Activated CD4-positive, alpha-beta memory T cell treated with anti-CD3 and anti-CD28 coated beads, Interleukin-2, amount 10 ng/mL, durations not matched to agents 7 days and 5 days (primary cell): ENCODE data around the gene FNBP1. TPM values are rescaled to one million over a fixed set of nuclear protein-coding genes. Genes with fewer than 3 reads are reported as not detected.
"Not testable (repeated sequence)": the region's sequence is repeated elsewhere in the genome, so short reads cannot be mapped to it uniquely, and the experiment has no call there.

ENCODE experiments used
- CTCF ChIA-PET: fragments of 350-600 bp; sonication (Branson Sonifier 250); formaldehyde crosslinking; loops from one replicate; lab custom pipeline; 2021; ENCODE audit warnings: antibody characterized with exemption, inconsistent platforms; lab: Charles Lee
- POLR2A ChIA-PET: fragments of 350-600 bp; sonication (Branson Sonifier 250); formaldehyde crosslinking; loops from one replicate; lab custom pipeline; 2021; ENCODE audit warnings: antibody characterized with exemption; lab: Charles Lee
- DNase-seq: peaks from one replicate; pipeline ENCODE4 v3.0.0-alpha.2; 2020
- H3K27ac Mint-ChIP-seq: one replicate; pipeline ENCODE4 v1.8.0; 2021; ENCODE audit warnings: mild to moderate bottlenecking, mixed read lengths
- H3K27me3 Mint-ChIP-seq: one replicate; pipeline ENCODE4 v1.8.0; 2021; ENCODE audit warnings: mixed read lengths
- H3K36me3 Mint-ChIP-seq: one replicate; pipeline ENCODE4 v1.8.0; 2021; ENCODE audit warnings: low read depth, mixed read lengths
- H3K4me1 Mint-ChIP-seq: one replicate; pipeline ENCODE4 v1.8.0; 2021; ENCODE audit warnings: mixed read lengths
- H3K4me3 Mint-ChIP-seq: one replicate; pipeline ENCODE4 v1.8.0; 2021; ENCODE audit warnings: mild to moderate bottlenecking, mixed read lengths
- H3K9me3 Mint-ChIP-seq: one replicate; pipeline ENCODE4 v1.8.0; 2021; ENCODE audit warnings: mixed read lengths
- total RNA-seq, 2 experiments: library from RNA; stranded (reverse); gene quantifications; one replicate each; pipeline ENCODE4 v1.2.3, GENCODE V29; 2021

The FNBP1 gene
- total RNA-seq, 2 experiments from 2014 or later, result 208 to 213 TPM

DNA sequence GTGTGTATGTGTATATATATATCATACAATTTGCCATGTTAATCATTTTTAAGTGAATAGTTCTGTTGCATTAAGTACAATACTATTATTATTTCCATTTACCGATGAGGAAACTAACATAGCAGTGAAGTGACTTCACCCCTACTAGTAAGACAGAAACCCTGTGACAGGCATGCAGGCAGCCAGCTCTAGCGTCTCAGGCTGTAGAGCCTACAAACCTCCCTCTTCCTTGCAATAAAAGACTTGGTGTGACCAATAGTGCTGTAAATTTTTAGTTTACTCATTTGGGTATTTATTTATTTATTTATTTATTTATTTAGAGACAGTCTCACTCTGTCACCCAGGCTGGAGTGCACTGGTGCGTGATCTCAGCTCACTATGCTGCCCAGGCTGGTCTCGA lies 24.7 kb downstream of the FNBP1 start:
- ChIA-PET CTCF (interaction anchor here (0.5 to 1.6 kb wide), 2 partner anchors 23 to 210 kb away, joined by 3 to 5 read pairs; no protein-coding TSS in a partner anchor), POLR2A (interaction anchor here (0.8 to 4.6 kb wide), 8 partner anchors 9 to 56 kb away, joined by 3 to 30 read pairs (median 7); no protein-coding TSS in a partner anchor)
- Mint-ChIP-seq H3K4me1 (peaks cover 67% of the 10 kb centered on the region), H3K4me3 (no peak overlapping the region), H3K27me3 (no peaks in the 10 kb centered on the region), H3K36me3 (peaks cover 62% of the 10 kb centered on the region), H3K9me3 (peaks cover 4% of the 10 kb centered on the region), H3K27ac (peak overlapping the region; percentile 54)
- DNase-seq, result no peak

DNA sequence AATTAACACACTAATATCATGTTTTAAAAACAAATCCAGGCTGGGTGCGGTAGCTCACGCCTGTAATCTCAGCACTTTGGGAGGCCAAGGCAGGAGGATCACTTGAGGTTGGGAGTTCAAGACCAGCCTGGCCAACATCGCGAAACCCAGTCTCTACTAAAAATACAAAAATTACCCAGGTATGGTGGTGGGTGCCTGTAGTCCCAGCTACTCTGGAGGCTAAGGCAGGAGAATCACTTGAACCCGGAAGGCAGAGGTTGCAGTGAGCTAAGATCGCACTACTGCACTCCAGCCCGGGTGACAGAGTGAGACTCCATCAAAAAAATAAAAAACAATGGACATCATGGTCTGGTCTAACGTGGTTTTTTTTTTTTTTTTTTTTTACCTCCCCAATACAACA lies 25.5 kb downstream of the FNBP1 start:
- DNase-seq, H3K4me3 Mint-ChIP-seq, H3K9me3 Mint-ChIP-seq, H3K27me3 Mint-ChIP-seq: not testable (repeated sequence)
- POLR2A ChIA-PET, result interaction anchor here (0.9 to 4.6 kb wide), 8 partner anchors 9 to 132 kb away, joined by 4 to 30 read pairs (median 9); no protein-coding TSS in a partner anchor
- peak overlapping the region; percentile 52 for H3K27ac Mint-ChIP-seq
- CTCF ChIA-PET, result interaction anchor here (1.1 to 1.6 kb wide), 4 partner anchors 11 to 27 kb away, joined by 3 to 9 read pairs (median 6); no protein-coding TSS in a partner anchor
- H3K36me3 Mint-ChIP-seq, result peaks cover 63% of the 10 kb centered on the region
- peaks cover 67% of the 10 kb centered on the region for H3K4me1 Mint-ChIP-seq

DNA sequence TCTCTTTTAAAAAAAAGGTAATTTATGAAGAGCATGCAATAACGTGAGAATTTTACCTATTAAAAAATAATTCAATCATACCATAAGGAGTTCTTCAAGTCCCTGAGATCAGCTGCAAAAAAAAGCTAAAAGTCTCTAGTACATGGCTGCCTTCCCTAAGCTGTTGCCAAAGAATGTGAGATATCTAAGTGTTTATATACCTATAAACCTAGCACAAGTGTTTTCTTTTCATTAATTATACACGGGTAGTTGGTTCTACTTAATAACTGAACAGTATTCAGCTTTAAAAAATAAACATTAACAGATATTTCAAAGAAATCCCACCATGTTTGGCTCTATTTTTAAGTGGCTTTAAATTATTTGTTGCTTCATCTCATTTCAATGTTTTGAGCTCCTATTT lies 25.9 kb downstream of the FNBP1 start:
- Mint-ChIP-seq H3K27ac (peak overlapping the region; percentile 72), H3K36me3 (peaks cover 64% of the 10 kb centered on the region), H3K4me1 (peaks cover 67% of the 10 kb centered on the region), H3K4me3 (no peak overlapping the region), H3K27me3 (no peaks in the 10 kb centered on the region), H3K9me3 (peaks cover 6% of the 10 kb centered on the region)
- CTCF ChIA-PET, result interaction anchor here (1.1 to 1.6 kb wide), 4 partner anchors 12 to 27 kb away, joined by 3 to 9 read pairs (median 6); no protein-coding TSS in a partner anchor
- POLR2A ChIA-PET, result interaction anchor here (0.9 to 4.6 kb wide), 10 partner anchors 8 to 131 kb away, joined by 3 to 30 read pairs (median 6); no protein-coding TSS in a partner anchor
- DNase-seq, result no peak

DNA sequence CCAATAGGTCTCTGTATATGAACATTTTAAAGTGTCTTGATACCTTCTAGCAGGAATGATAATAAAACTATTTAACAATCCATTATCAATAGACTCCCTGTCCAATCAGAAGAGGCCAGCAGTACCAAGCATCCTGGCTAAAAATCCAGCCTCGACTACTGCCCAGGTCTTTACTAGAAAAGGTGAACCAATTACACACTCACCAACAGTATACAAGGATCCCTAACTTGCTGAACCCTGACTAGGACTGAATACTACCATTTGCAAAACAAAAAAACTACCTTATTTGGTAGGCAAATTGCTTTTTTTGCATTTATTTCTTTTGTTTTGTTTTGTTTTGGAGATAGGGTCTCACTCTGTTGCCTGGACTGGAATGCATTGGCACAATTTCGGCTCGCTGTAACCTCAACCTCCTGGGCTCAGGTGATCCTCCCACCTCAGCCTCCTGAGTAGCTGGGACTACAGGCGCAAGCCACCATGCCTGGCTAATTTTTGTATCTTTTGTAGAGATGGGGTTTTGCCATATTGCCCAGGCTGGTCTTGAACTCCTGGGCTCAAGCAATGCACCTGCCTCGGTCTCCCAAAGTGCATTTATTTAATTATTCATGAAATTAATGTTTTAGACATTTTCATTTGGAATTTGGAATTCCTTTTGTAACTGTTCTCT lies 27.5 kb downstream of the FNBP1 start:
- no peak for DNase-seq
- Mint-ChIP-seq H3K4me1 (peaks cover 66% of the 10 kb centered on the region), H3K36me3 (peaks cover 67% of the 10 kb centered on the region), H3K27me3 (no peaks in the 10 kb centered on the region), H3K4me3 (no peak overlapping the region), H3K27ac (no peak overlapping the region), H3K9me3 (peaks cover 6% of the 10 kb centered on the region)
- ChIA-PET POLR2A (interaction anchor here (1.1 to 1.5 kb wide), 3 partner anchors 8 to 38 kb away, joined by 3 to 4 read pairs (median 3); partner anchors contain the start of gene GPR107), CTCF (no interaction called here)

DNA sequence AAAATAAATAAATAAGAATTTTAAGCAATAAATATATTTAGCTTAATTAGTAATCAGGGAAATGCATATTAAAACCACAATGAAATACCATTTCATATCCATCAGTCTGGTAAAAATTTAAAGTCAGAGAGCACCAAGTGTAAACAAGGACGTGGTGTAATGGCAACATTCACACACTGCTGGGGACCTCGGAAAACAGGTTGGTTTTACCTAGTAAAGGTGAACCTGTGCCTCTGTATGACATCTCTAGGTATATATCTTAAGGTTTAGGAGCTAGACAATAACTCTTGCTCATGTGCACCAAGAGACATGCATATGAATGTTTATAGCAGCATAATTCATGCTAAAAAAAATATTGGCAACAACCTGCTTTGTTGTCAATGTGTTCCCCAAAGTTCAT lies 29.7 kb downstream of the FNBP1 start:
- DNase-seq, result no peak
- Mint-ChIP-seq H3K27ac (peak overlapping the region; percentile 40), H3K9me3 (peaks cover 6% of the 10 kb centered on the region), H3K36me3 (peaks cover 64% of the 10 kb centered on the region), H3K4me1 (peaks cover 72% of the 10 kb centered on the region), H3K27me3 (no peaks in the 10 kb centered on the region), H3K4me3 (no peak overlapping the region)
- ChIA-PET POLR2A (interaction anchor here (1.0 to 1.4 kb wide), 3 partner anchors 17 to 29 kb away, joined by 3 to 4 read pairs (median 3); partner anchors contain the start of gene FNBP1), CTCF (no interaction called here)

DNA sequence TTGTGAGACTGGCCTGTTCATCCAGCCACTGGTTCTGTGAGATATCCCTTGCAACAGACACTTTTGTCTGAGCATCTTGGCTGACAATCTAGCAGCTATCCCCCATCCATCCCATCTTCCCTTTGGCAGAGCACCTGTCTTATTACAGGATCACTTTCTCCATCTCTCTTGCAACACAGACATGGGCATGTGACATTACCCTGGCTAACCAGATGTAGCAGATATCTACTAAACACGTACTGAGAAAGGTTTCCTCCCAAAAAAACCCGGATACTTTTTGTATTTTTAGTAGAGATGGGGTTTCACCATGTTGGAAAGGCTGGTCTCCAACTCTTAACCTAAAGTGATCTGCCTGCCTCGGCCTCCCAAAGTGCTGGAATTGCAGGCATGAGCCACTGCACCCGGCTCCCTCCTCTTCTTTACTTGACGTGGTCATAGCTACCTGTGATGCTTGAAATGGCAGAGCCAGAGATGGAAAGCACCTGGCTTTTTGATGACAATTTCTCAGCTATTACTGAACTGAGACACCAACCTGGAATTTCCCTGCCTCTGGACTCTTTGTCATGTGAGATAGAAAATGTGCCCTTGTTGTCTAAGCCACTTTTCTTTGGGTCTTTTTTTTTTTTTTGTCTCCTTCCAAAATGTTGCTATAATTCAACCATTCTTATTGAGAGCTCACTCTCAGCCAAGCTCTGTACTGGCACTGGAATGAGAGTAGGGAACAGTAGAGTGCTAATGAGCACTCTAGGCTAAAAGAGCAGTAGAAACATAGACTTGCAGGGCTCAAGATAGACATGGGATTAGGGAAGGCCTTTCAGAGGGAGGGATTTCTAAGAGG lies 32.6 kb downstream of the FNBP1 start:
- Mint-ChIP-seq H3K9me3 (peaks cover 2% of the 10 kb centered on the region), H3K4me3 (no peak overlapping the region), H3K27ac (peak overlapping the region; percentile 66), H3K36me3 (peaks cover 58% of the 10 kb centered on the region), H3K4me1 (peaks cover 78% of the 10 kb centered on the region), H3K27me3 (no peaks in the 10 kb centered on the region)
- CTCF ChIA-PET, result interaction anchor here (0.7 to 1.7 kb wide), 4 partner anchors 11 to 28 kb away, joined by 3 to 4 read pairs (median 4); no protein-coding TSS in a partner anchor
- DNase-seq, result no peak
- POLR2A ChIA-PET, result interaction anchor here (1.0 to 4.5 kb wide), 9 partner anchors 8 to 34 kb away, joined by 3 to 30 read pairs (median 9); no protein-coding TSS in a partner anchor

DNA sequence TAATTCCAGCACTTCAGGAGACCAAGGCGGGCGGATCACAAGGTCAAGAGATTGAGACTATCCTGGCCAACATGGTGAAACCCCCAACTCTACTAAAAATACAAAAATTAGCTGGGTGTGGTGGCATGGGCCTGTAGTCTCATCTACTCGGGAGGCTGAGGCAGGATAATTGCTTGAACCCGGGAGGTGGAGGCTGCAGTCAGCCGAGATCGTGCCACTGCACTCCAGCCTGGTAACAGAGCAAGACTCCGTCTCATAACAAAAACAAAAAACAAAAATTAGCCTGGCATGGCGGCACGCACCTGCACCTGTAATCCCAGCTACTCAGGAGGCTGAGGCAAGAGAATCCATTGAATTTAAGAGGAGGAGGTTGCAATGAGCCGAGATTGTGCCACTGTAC lies 33.4 kb downstream of the FNBP1 start:
- ChIA-PET POLR2A (interaction anchor here (1.3 to 4.5 kb wide), 8 partner anchors 9 to 65 kb away, joined by 4 to 30 read pairs (median 11); no protein-coding TSS in a partner anchor), CTCF (interaction anchor here (0.8 to 1.7 kb wide), 2 partner anchors 12 to 18 kb away, joined by 4 read pairs; no protein-coding TSS in a partner anchor)
- DNase-seq, H3K9me3 Mint-ChIP-seq, H3K27me3 Mint-ChIP-seq, H3K4me3 Mint-ChIP-seq: not testable (repeated sequence)
- Mint-ChIP-seq H3K27ac (peak overlapping the region; percentile 89), H3K4me1 (peaks cover 76% of the 10 kb centered on the region), H3K36me3 (peaks cover 51% of the 10 kb centered on the region)

DNA sequence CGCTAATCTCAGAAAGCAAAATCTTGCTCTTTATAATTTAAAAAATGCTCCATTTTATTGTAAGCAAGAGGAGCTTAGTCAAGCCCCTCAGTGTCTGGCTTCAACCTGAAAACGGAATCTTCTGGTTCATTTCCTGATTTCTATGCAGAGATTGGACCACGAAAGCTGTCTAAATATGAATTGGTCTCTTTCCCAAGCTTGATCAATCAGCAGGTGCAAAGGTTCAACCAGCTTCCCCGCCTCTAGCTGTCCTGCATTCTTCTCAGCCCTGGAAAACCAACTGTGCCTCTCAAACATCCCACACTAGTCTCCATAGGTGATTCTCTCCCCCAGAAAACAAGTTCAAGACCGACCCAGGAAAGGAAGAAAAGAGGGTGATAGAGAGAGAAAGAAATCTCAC lies 34.5 kb downstream of the FNBP1 start:
- Mint-ChIP-seq H3K36me3 (peaks cover 53% of the 10 kb centered on the region), H3K27ac (peak overlapping the region; percentile 89), H3K4me1 (peaks cover 78% of the 10 kb centered on the region), H3K4me3 (peak overlapping the region; percentile 1), H3K27me3 (no peaks in the 10 kb centered on the region), H3K9me3 (peaks cover 2% of the 10 kb centered on the region)
- POLR2A ChIA-PET, result interaction anchor here (0.7 to 4.5 kb wide), 20 partner anchors 9 to 122 kb away, joined by 3 to 30 read pairs (median 5); partner anchors contain the start of gene FNBP1
- no peak for DNase-seq
- CTCF ChIA-PET, result interaction anchor here (0.8 to 2.9 kb wide), 5 partner anchors 17 to 63 kb away, joined by 3 to 12 read pairs (median 3); no protein-coding TSS in a partner anchor

DNA sequence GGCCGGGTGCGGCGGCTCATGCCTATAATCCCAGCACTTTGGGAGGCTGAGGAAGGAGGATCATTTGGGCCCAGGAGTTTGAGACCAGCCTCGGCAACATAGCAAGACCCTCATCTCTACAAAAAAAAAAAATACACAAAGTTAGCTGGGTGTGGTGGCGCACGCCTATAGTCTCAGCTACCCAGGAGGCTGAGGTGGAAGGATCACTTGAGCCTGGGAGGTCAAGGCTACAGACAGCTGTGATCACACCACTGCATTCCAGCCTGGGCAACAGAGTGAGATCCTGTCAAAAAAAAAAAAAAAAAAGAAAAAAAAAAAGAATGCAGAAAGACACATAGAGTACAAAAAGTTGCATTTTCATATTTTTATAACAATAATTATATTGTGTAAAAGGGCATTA lies 36.0 kb downstream of the FNBP1 start:
- H3K4me1 Mint-ChIP-seq, result peaks cover 75% of the 10 kb centered on the region
- H3K27ac Mint-ChIP-seq, result peak overlapping the region; percentile 89
- POLR2A ChIA-PET, result interaction anchor here (0.8 to 4.5 kb wide), 11 partner anchors 11 to 120 kb away, joined by 3 to 30 read pairs (median 4); partner anchors contain the start of gene GPR107
- H3K36me3 Mint-ChIP-seq, result peaks cover 50% of the 10 kb centered on the region
- DNase-seq, H3K27me3 Mint-ChIP-seq, H3K9me3 Mint-ChIP-seq: not testable (repeated sequence)
- peak overlapping the region; percentile 62 for H3K4me3 Mint-ChIP-seq
- CTCF ChIA-PET, result interaction anchor here (0.9 to 2.9 kb wide), 5 partner anchors 10 to 46 kb away, joined by 3 to 12 read pairs (median 3); partner anchors contain the start of gene GPR107

DNA sequence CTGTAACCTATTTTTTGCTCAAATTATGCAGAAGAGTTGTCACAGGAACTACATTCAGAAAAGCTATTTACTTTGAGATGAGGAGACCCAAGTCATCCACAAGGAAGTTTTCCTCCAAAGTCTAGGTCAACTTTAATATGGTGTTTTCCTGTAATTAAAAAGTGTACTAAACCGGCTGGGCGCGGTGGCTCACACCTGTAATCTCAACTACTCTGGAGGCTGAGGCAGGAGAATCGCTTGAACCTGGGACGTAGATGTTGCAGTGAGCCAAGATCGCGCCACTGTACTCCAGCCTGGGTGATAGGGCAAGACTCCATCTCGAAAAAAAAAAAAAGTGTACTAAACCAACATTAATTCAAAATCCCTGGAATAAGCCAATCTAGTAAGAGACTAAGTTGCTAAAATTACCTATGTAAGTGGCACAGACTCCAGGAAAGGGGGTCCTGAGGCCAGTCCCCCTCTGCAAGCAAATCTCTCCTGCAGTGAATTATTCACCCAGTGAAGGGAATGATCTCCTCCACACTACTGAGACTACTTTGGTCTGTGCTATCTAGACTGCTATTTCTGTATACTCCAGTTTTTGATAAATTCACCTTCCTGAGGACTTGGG lies 38.9 kb downstream of the FNBP1 start:
- CTCF ChIA-PET, result interaction anchor here (0.8 to 1.5 kb wide), 4 partner anchors 27 to 48 kb away, joined by 3 to 5 read pairs (median 4); no protein-coding TSS in a partner anchor
- Mint-ChIP-seq H3K4me3 (no peak overlapping the region), H3K36me3 (peaks cover 52% of the 10 kb centered on the region), H3K9me3 (no peaks in the 10 kb centered on the region), H3K27me3 (no peaks in the 10 kb centered on the region), H3K27ac (peak overlapping the region; percentile 58), H3K4me1 (peaks cover 76% of the 10 kb centered on the region)
- POLR2A ChIA-PET, result interaction anchor here (1.3 kb wide), 1 partner anchor 8 kb away, joined by 7 read pairs; no protein-coding TSS in a partner anchor
- no peak for DNase-seq

DNA sequence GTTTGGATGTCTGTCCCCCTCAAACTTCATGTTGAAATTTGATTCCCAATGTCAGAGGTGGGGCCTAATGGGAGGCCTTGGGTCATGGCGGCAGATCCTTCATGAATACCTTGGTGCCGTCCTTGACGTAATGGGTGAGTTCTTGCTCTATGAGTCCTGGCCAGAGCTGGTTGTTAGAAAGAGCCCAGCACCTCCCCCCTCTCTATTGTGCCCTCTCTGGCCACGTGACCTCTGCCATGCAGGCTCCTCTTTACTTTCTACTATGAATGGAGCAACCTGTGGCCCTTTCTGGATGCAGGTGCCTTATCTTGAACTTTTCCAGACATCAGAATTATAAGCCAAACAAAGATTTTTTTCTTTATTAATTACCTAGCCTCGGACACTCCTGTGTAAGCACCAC lies 40.7 kb downstream of the FNBP1 start:
- Mint-ChIP-seq H3K9me3 (no peaks in the 10 kb centered on the region), H3K4me3 (no peak overlapping the region), H3K27me3 (no peaks in the 10 kb centered on the region), H3K4me1 (peaks cover 77% of the 10 kb centered on the region), H3K27ac (no peak overlapping the region), H3K36me3 (peaks cover 58% of the 10 kb centered on the region)
- DNase-seq, result no peak
- POLR2A ChIA-PET, result no interaction called here
- CTCF ChIA-PET, result interaction anchor here (0.6 kb wide), 1 partner anchor 37 kb away, joined by 3 read pairs; no protein-coding TSS in a partner anchor
